HL-60 (cell line): ENCODE results near the gene RTF2.
A peak's percentile ranks its signal among the peaks of the same experiment; 100 is the strongest.

ENCODE experiments used
- CTCF ChIP-seq: IDR thresholded peaks from one replicate; pipeline ENCODE4 v1.5.1; 2011; ENCODE audit warnings: low read length, control low read depth, inconsistent platforms; ENCODE audit not compliant: insufficient read depth
- POLR2AphosphoS5 ChIP-seq: IDR thresholded peaks from 2 replicates; pipeline ENCODE4 v1.6.1; 2012; ENCODE audit warnings: low read depth
- REST ChIP-seq: IDR thresholded peaks from 2 replicates; pipeline ENCODE4 v1.6.1; 2012; ENCODE audit warnings: low read depth; ENCODE audit not compliant: insufficient replicate concordance

GRCh38 chr20:56463428-56463827, 5.0 kb upstream of the RTF2 start:
- TF ChIP-seq CTCF (no peak), POLR2AphosphoS5 (peak; percentile 24; the same call in 1 of the 2 replicates), REST (no peak)
